ENCODE results near the gene ZPR1. TPM values are rescaled to one million over a fixed set of nuclear protein-coding genes. Genes with fewer than 3 reads are reported as not detected.

The ZPR1 gene
- total RNA-seq, 6 experiments from 2014 or later = 55.9 to 71.8 (median 64.4) TPM

DNA sequence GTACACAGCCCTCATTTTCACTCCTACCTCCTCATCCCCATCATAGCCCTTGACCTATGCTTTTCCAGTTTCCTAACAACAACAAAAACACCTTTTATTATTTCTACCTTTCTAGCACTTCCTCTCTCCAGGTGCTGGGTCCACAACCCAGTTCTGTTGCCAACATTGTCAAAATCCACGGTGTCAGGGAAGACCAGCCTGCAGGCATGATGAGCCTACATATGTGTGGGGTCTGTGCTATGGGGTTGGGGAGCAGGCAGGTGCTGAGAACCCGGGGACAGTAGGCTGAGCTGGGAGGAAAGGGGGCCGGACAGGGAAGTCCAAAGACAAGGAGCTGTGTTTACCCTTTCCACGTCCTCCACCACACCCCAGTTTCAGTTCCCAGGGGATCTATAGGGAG, 711 bp upstream of the ZPR1 start:
- H3K4me1 Mint-ChIP-seq (ENCODE audit: low read depth) = peaks cover 53% of the 10 kb centered on the region
- TF ChIP-seq, protein P1, sequence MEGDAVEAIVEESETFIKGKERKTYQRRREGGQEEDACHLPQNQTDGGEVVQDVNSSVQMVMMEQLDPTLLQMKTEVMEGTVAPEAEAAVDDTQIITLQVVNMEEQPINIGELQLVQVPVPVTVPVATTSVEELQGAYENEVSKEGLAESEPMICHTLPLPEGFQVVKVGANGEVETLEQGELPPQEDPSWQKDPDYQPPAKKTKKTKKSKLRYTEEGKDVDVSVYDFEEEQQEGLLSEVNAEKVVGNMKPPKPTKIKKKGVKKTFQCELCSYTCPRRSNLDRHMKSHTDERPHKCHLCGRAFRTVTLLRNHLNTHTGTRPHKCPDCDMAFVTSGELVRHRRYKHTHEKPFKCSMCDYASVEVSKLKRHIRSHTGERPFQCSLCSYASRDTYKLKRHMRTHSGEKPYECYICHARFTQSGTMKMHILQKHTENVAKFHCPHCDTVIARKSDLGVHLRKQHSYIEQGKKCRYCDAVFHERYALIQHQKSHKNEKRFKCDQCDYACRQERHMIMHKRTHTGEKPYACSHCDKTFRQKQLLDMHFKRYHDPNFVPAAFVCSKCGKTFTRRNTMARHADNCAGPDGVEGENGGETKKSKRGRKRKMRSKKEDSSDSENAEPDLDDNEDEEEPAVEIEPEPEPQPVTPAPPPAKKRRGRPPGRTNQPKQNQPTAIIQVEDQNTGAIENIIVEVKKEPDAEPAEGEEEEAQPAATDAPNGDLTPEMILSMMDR (IDR thresholded peaks at IDR 0.05) = no peak
- H3K27ac Mint-ChIP-seq = peak overlapping the region; percentile 98
- no peaks in the 10 kb centered on the region for H3K9me3 Mint-ChIP-seq
- H3K36me3 Mint-ChIP-seq (ENCODE audit: low read depth) = peaks cover 21% of the 10 kb centered on the region
- peak overlapping the region; percentile 91 for H3K4me3 Mint-ChIP-seq
- peaks cover 1% of the 10 kb centered on the region; the same call in 1 of the 2 replicates for H3K27me3 Mint-ChIP-seq (ENCODE audit: insufficient read depth)
- DNase-seq = no peak

DNA sequence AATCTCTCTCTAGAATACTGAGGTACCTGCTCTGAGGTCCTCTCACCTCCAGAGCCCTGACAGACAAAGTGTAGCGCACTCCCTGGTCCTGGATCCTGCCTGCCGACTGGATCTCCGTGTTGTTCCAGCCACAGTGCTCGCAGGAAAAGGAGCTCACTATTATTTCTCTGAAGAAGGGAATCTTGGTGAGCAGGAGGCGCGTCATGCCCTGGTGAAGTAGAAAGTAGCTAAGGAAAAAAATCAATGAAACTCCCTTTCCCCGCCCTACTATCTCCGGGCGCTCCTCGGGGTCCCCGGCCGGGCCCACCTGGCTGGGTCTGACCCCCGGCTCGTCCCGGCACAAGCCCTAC, 412 bp downstream of the ZPR1 start:
- Mint-ChIP-seq H3K27me3 (ENCODE audit: insufficient read depth) (peaks cover 1% of the 10 kb centered on the region; the same call in 1 of the 2 replicates), H3K36me3 (ENCODE audit: low read depth) (peaks cover 32% of the 10 kb centered on the region), H3K4me3 (peak overlapping the region; percentile 91), H3K9me3 (no peaks in the 10 kb centered on the region), H3K4me1 (ENCODE audit: low read depth) (peaks cover 53% of the 10 kb centered on the region), H3K27ac (peak overlapping the region; percentile 63)
- no peak for DNase-seq
- TF ChIP-seq, protein P1 (IDR thresholded peaks at IDR 0.05) = no peak

DNA sequence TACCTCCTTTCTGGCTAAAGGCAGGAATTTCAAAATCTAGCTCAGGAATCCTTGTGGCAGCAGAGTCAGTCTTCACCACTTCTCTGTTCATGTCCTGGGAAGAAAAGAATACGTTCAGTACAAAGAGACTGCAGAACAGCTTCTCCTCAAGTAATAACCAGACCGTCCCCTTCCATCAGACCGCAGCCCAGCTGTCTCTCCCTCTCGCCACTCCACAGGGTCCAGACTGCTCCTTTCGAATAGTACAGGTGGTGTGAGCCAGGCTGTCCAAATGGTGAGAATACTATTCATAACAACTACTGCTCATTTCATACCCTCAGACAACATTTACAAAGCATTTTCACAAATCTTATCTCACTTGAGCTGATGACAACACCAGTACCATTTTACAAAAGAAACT, 857 bp downstream of the ZPR1 start:
- H3K4me1 Mint-ChIP-seq (ENCODE audit: low read depth) = peaks cover 57% of the 10 kb centered on the region
- H3K36me3 Mint-ChIP-seq (ENCODE audit: low read depth) = peaks cover 36% of the 10 kb centered on the region
- peaks cover 1% of the 10 kb centered on the region; the same call in 1 of the 2 replicates for H3K27me3 Mint-ChIP-seq (ENCODE audit: insufficient read depth)
- no peaks in the 10 kb centered on the region for H3K9me3 Mint-ChIP-seq
- TF ChIP-seq, protein P1 (IDR thresholded peaks at IDR 0.05) = no peak
- peak overlapping the region; percentile 91 for H3K4me3 Mint-ChIP-seq
- H3K27ac Mint-ChIP-seq = peak overlapping the region; percentile 63
- DNase-seq = no peak

DNA sequence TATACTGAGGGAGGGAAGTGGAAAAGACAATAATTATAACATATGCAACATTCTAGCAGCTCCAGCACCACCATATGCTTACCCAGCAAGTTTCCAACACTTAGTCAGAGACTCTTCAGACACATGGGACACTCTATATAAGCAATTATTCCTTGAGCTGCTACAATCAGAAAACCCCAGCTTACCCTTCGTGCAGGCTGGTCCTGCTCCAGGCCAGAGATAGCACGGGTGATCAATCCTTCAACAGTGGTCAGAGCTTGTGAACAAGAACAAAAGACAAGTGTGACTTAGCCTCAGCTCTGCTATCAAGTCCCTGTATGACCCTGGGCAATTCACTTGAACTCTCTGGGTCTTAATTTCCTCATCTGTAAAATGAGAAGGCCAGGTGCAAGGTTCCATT, 1.5 kb downstream of the ZPR1 start:
- Mint-ChIP-seq H3K4me1 (ENCODE audit: low read depth) (peaks cover 57% of the 10 kb centered on the region), H3K27me3 (ENCODE audit: insufficient read depth) (peaks cover 1% of the 10 kb centered on the region), H3K9me3 (no peaks in the 10 kb centered on the region), H3K27ac (no peak overlapping the region), H3K4me3 (peak overlapping the region; percentile 91; the same call in 1 of the 2 replicates), H3K36me3 (ENCODE audit: low read depth) (peaks cover 40% of the 10 kb centered on the region)
- DNase-seq = no peak
- TF ChIP-seq, protein P1 (IDR thresholded peaks at IDR 0.05) = no peak

DNA sequence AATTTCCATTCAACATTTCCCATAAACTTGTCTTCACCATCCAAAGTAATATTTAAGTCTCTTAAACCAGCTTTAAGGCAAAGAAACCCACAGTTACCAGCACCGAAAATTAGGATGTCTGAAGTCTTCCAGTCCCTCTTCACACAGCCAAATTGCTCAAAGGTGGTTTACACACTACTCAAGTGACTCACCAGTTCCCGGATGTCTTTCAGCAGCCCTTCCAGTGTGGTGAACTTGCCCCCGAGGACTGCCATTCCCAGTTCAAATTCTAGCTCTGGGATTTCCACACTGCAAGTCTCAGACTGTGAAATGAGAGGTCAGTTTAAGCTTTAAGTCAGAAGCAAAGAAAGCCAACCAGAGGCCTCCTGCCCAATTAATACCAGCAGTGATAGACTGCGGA, 5.1 kb downstream of the ZPR1 start:
- Mint-ChIP-seq H3K27me3 (ENCODE audit: insufficient read depth) (no peaks in the 10 kb centered on the region; the same call in none of the 2 replicates), H3K9me3 (no peaks in the 10 kb centered on the region), H3K27ac (peak overlapping the region; percentile 77), H3K4me1 (ENCODE audit: low read depth) (peaks cover 55% of the 10 kb centered on the region), H3K36me3 (ENCODE audit: low read depth) (peaks cover 68% of the 10 kb centered on the region), H3K4me3 (no peak overlapping the region)
- TF ChIP-seq, protein P1 (IDR thresholded peaks at IDR 0.05) = no peak
- DNase-seq = peak; percentile 39

DNA sequence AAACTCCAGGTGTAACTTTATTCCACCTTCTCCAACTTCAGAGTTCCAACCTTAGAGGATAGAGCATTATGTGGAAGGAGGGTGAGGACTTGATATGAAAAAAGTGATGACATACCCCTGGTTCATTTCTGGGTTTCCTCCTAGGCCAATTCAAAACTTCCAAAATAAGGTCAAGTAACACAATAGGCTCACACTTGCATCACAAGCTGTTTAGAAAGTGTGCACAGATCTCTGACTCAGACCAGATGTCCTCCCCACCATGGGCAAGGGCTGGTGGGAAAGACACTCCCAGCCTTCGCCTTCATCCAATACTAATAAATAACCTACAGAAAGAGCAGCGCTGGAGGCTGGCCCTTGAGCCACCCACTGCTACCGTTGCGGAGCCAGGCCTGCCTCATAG, 9.3 kb downstream of the ZPR1 start:
- no peaks in the 10 kb centered on the region; the same call in none of the 2 replicates for H3K27me3 Mint-ChIP-seq (ENCODE audit: insufficient read depth)
- peaks cover 44% of the 10 kb centered on the region for H3K4me1 Mint-ChIP-seq (ENCODE audit: low read depth)
- TF ChIP-seq, protein P1 (IDR thresholded peaks at IDR 0.05) = no peak
- no peak for DNase-seq
- H3K9me3 Mint-ChIP-seq = no peaks in the 10 kb centered on the region
- no peak overlapping the region for H3K4me3 Mint-ChIP-seq
- peaks cover 61% of the 10 kb centered on the region for H3K36me3 Mint-ChIP-seq (ENCODE audit: low read depth)
- no peak overlapping the region for H3K27ac Mint-ChIP-seq
